ENCODE results near the gene OR1E2. TPM values are rescaled to one million over a fixed set of nuclear protein-coding genes. Genes with fewer than 3 reads are reported as not detected.
"Not testable (repeated sequence)": the region's sequence is repeated elsewhere in the genome, so short reads cannot be mapped to it uniquely, and the experiment has no call there.

OR1E2 gene
- polyA plus RNA-seq, 3 donors: not detected

GRCh38 chr17:3418222-3418621 lies 15.4 kb downstream of the OR1E2 start:
- Mint-ChIP-seq H3K9me3 (peaks cover 0 to 9% (median 3%) of the 10 kb centered on the region in 7 donors), H3K36me3 (no peaks in the 10 kb centered on the region), H3K27ac (no peak overlapping the region), H3K4me1 (no peaks in the 10 kb centered on the region), H3K4me3 (no peak overlapping the region), H3K27me3 (ENCODE audit: low read depth in 3 of 3) (peaks cover 0 to 6% (median 0%) of the 10 kb centered on the region in 3 donors)
- intact Hi-C loops (cut with micrococcal nuclease): no loop called here
- Histone ChIP-seq H3K27me3 (ENCODE audit: control insufficient read depth in 2 of 2, insufficient read depth in 2 of 2, low read length in 2 of 2) (peaks cover 0 to under 1% of the 10 kb centered on the region in 2 donors), H3K36me3 (replicated peaks in 1 of 2; ENCODE audit: control insufficient read depth in 1 of 2, insufficient read depth in 2 of 2, low read length in 2 of 2) (no peaks in the 10 kb centered on the region), H3K4me1 (ENCODE audit: control insufficient read depth in 1 of 2, insufficient read depth in 2 of 2, low read length in 2 of 2) (no peaks in the 10 kb centered on the region), H3K79me2 (ENCODE audit: insufficient read depth, low read length) (no peaks in the 10 kb centered on the region), H3K9ac (ENCODE audit: insufficient read depth, low read length, poor library complexity, severe bottlenecking) (no peak overlapping the region), H3K9me3 (replicated peaks in 1 of 2; ENCODE audit: control insufficient read depth in 1 of 2, insufficient read depth in 1 of 2, low read length in 2 of 2) (no peaks in the 10 kb centered on the region), H3K4me2 (replicated peaks; ENCODE audit: extremely low read depth, low read length, poor library complexity, severe bottlenecking) (no peak overlapping the region), H3K4me3 (replicated peaks in 1 of 3; ENCODE audit: low read depth in 2 of 3, low read length in 3 of 3) (no peak overlapping the region), H4K20me1 (ENCODE audit: insufficient read depth, low read length) (no peaks in the 10 kb centered on the region), H3K27ac (ENCODE audit: low read depth in 1 of 2, low read length in 2 of 2) (no peak overlapping the region), H2AFZ (ENCODE audit: insufficient read depth, low read depth, low read length, poor library complexity, severe bottlenecking) (no peak overlapping the region)
- no peak for DNase-seq
- no CpG with 5 or more reads among the region's 2 CpGs for WGBS (ENCODE audit: insufficient coverage)
- no peak for TF ChIP-seq CTCF (IDR thresholded peaks at IDR 0.05)

GRCh38 chr17:3415610-3416009 lies 18.0 kb downstream of the OR1E2 start:
- Histone ChIP-seq H3K36me3 (replicated peaks in 1 of 2; ENCODE audit: control insufficient read depth in 1 of 2, insufficient read depth in 2 of 2, low read length in 2 of 2) (no peaks in the 10 kb centered on the region), H2AFZ (ENCODE audit: insufficient read depth, low read depth, low read length, poor library complexity, severe bottlenecking) (no peak overlapping the region), H3K4me1 (ENCODE audit: control insufficient read depth in 1 of 2, insufficient read depth in 2 of 2, low read length in 2 of 2) (no peaks in the 10 kb centered on the region), H3K79me2 (ENCODE audit: insufficient read depth, low read length) (no peaks in the 10 kb centered on the region), H3K9ac (ENCODE audit: insufficient read depth, low read length, poor library complexity, severe bottlenecking) (no peak overlapping the region), H3K27me3 (ENCODE audit: control insufficient read depth in 2 of 2, insufficient read depth in 2 of 2, low read length in 2 of 2) (peaks cover 0 to 7% of the 10 kb centered on the region in 2 donors), H3K4me2 (replicated peaks; ENCODE audit: extremely low read depth, low read length, poor library complexity, severe bottlenecking) (no peak overlapping the region), H3K27ac (ENCODE audit: low read depth in 1 of 2, low read length in 2 of 2) (no peak overlapping the region), H4K20me1 (ENCODE audit: insufficient read depth, low read length) (no peaks in the 10 kb centered on the region), H3K9me3 (replicated peaks in 1 of 2; ENCODE audit: control insufficient read depth in 1 of 2, insufficient read depth in 1 of 2, low read length in 2 of 2) (no peaks in the 10 kb centered on the region), H3K4me3 (replicated peaks in 1 of 3; ENCODE audit: low read depth in 2 of 3, low read length in 3 of 3) (no peak overlapping the region)
- peaks cover 1 to 15% (median 6%) of the 10 kb centered on the region in 3 donors for H3K27me3 Mint-ChIP-seq (ENCODE audit: low read depth in 3 of 3)
- intact Hi-C loops (cut with micrococcal nuclease): no loop called here
- TF ChIP-seq CTCF (IDR thresholded peaks at IDR 0.05): no peak
- H3K36me3 Mint-ChIP-seq: no peaks in the 10 kb centered on the region
- 93% methylated on average over 2 of the region's 5 CpGs for WGBS (ENCODE audit: insufficient coverage)
- DNase-seq: no peak
- peaks cover 2% of the 10 kb centered on the region for H3K4me1 Mint-ChIP-seq
- H3K9me3 Mint-ChIP-seq: peaks cover 0 to 6% (median 0%) of the 10 kb centered on the region in 7 donors
- H3K4me3 Mint-ChIP-seq: no peak overlapping the region
- no peak overlapping the region for H3K27ac Mint-ChIP-seq

- H3K4me3 ChIP-seq (replicated peaks in 1 of 3; ENCODE audit: low read depth in 2 of 3, low read length in 3 of 3); H3K4me1 Mint-ChIP-seq; H3K27ac Mint-ChIP-seq; H3K9ac ChIP-seq (ENCODE audit: insufficient read depth, low read length, poor library complexity, severe bottlenecking); H2AFZ ChIP-seq (ENCODE audit: insufficient read depth, low read depth, low read length, poor library complexity, severe bottlenecking); DNase-seq; H3K27ac ChIP-seq (ENCODE audit: low read depth in 1 of 2, low read length in 2 of 2); H3K4me1 ChIP-seq (ENCODE audit: control insufficient read depth in 1 of 2, insufficient read depth in 2 of 2, low read length in 2 of 2); H3K36me3 Mint-ChIP-seq; H3K4me3 Mint-ChIP-seq; H3K4me2 ChIP-seq (replicated peaks; ENCODE audit: extremely low read depth, low read length, poor library complexity, severe bottlenecking); H4K20me1 ChIP-seq (ENCODE audit: insufficient read depth, low read length); H3K36me3 ChIP-seq (replicated peaks in 1 of 2; ENCODE audit: control insufficient read depth in 1 of 2, insufficient read depth in 2 of 2, low read length in 2 of 2); intact Hi-C loops (cut with micrococcal nuclease); H3K79me2 ChIP-seq (ENCODE audit: insufficient read depth, low read length); H3K27me3 ChIP-seq (ENCODE audit: control insufficient read depth in 2 of 2, insufficient read depth in 2 of 2, low read length in 2 of 2): not testable (repeated sequence)
- H3K9me3 ChIP-seq (replicated peaks in 1 of 2; ENCODE audit: control insufficient read depth in 1 of 2, insufficient read depth in 1 of 2, low read length in 2 of 2): peaks cover 5 to 12% of the 10 kb centered on the region in 2 donors
- no CpG with 5 or more reads among the region's 16 CpGs for WGBS (ENCODE audit: insufficient coverage)
- Mint-ChIP-seq H3K27me3 (ENCODE audit: low read depth in 3 of 3) (peaks cover 3 to 16% (median 6%) of the 10 kb centered on the region in 3 donors), H3K9me3 (peaks cover 4 to 14% (median 9%) of the 10 kb centered on the region in 7 donors)
Observed at GRCh38 chr17:3412216-3412615, 21.4 kb downstream of the OR1E2 start.
